ENCODE measurements around the gene CYS1.

The CYS1 gene

DNA sequence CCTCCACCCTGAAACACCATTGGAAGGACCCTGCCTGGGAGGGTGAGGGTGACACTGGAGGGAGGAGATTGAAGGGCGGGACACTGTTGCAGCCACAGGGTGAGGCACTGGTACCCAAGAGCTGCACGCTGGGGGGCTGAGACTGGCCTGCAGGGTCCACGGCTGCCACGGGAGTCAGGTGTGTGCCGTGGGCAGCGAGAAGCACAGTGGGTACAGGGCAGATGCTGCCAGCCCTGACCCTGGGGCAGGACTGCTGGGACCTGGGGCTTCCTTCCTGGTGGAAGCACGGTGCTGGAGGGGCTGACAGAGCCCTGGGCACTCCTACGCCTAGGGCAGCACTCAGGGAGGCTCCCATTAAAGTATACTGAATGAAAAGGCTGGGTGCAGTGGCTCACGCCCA lies 16.6 kb downstream of the CYS1 start:
- no peak for DNase-seq (ENCODE audit: insufficient read length, low spot score)
- no peak for FAIRE-seq
- TF ChIP-seq CTCF (IDR thresholded peaks at IDR 0.05; ENCODE audit: insufficient read depth, missing control alignments) = no peak

DNA sequence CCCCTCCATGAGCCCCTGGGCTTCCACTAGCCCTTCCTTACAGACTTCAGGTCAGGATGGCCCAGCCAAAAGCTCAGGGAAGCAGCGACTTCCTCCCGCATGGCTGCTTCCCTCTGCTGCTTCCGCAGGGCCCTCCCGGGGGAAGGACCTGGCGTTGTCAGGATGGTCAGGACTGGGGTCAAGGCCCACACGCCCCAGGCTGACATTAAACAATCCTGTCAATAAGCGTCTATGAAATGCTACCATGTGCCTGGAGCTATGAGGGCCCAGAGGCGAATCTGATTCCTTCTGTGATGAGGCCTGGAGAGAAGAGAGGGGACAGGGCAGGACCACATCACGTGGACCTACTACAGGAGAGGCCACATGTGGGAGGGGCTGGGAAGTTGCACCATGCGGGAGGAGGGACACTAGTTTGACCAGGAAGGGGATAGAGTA lies 17.3 kb downstream of the CYS1 start:
- DNase-seq (ENCODE audit: insufficient read length, low spot score) = no peak
- no peak for FAIRE-seq
- no peak for TF ChIP-seq CTCF (IDR thresholded peaks at IDR 0.05; ENCODE audit: insufficient read depth, missing control alignments)

- FAIRE-seq = no peak
- TF ChIP-seq CTCF (IDR thresholded peaks at IDR 0.05; ENCODE audit: insufficient read depth, missing control alignments) = no peak
- no peak for DNase-seq (ENCODE audit: insufficient read length, low spot score)
These were observed 18.8 kb downstream of the CYS1 start for GRCh38 chr2:10061221-10061925.

DNA sequence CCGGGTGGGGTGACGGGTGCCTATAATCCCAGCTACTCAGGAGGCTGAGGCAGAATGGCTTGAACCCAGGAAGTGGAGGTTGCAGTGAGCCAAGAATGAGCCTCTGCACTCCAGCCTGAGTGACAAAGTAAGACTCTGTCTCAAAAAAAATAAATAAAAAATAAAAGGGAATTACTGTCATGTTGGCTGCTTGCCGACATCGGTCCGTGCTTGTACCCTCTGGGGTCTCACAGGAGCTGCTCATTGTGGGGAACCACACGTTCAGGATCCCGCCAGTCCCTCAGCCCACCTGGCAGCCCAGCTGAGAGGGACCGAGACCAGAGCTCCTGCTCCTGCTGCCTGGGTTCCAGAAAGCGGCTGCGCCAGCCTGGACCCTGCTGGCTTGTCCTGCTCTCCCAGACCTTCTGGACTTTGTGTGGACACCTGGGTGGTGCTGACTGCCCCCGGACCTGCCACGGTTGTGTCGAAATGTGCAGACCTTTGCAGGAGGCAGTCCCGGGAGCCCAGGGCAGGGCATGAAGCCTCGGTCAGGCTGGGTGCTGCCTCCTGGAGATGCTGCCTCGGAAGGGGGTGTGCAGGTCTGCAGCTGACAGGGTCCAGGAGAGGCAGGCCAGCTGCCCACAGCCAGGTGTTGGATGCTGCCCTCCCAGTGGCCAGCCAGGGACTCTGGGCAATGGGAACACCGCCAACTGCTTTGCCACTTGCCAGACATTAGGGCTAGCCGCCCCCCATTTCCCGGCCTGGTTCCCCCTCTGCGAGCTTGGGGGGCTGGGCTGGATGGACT lies 20.5 kb downstream of the CYS1 start:
- no peak for TF ChIP-seq CTCF (IDR thresholded peaks at IDR 0.05; ENCODE audit: insufficient read depth, missing control alignments)
- DNase-seq (ENCODE audit: insufficient read length, low spot score) (no peak), FAIRE-seq (no peak)

DNA sequence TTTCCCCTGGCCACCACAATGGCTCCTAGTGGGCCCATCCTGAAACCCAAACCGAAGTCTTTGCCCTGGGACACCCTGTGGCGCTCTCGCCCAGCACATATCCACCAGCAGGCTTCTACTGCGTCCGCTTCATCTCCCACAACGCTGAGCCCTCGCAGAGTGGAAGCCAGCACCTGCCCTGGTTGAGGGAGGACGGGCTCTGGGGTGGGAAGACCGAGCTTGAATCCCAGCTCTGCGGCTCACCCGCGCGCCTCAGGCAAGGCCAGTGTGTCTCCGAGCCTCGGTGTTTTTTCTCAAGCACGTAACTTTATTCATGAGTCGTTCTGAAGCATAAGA lies 21.2 kb downstream of the CYS1 start:
- FAIRE-seq (no peak), DNase-seq (ENCODE audit: insufficient read length, low spot score) (no peak)
- TF ChIP-seq CTCF (IDR thresholded peaks at IDR 0.05; ENCODE audit: insufficient read depth, missing control alignments) = no peak

GRCh38 chr2:10058251-10059015 lies 21.8 kb downstream of the CYS1 start:
- DNase-seq (ENCODE audit: insufficient read length, low spot score) (no peak), FAIRE-seq (no peak)
- peak; percentile 15 for TF ChIP-seq CTCF (IDR thresholded peaks at IDR 0.05; ENCODE audit: insufficient read depth, missing control alignments)

Measured in D721Med (cell line).